HL-60 (cell line): ENCODE measurements around the gene EPHX1.

ENCODE experiments used
- DNase-seq, 2 experiments: peaks; one replicate each; pipeline ENCODE4 v3.0.0-alpha.2; 2010 to 2020; ENCODE audit warnings: low read depth in 1 of 2, low spot score in 1 of 2
- H3K27ac ChIP-seq: fragments of 250-450 bp; sonication (Bioruptor Pico); replicated peaks from 2 replicates; pipeline ENCODE4 v1.5.1; 2020; ENCODE audit warnings: mild to moderate bottlenecking, moderate library complexity
- H3K27me3 ChIP-seq: fragments of 250-450 bp; sonication (Bioruptor Pico); 2 replicates; pipeline ENCODE4 v1.5.1; 2021; ENCODE audit warnings: mild to moderate bottlenecking, moderate library complexity; ENCODE audit not compliant: insufficient read depth, poor library complexity, severe bottlenecking
- H3K4me3 ChIP-seq: replicated peaks from 2 replicates; pipeline ENCODE4 v1.5.1; 2011; ENCODE audit warnings: mild to moderate bottlenecking, control low read depth, low read length; ENCODE audit not compliant: insufficient read depth
- GABPA ChIP-seq: IDR thresholded peaks from 2 replicates; pipeline ENCODE4 v1.6.1; 2012; ENCODE audit warnings: low read depth
- POLR2AphosphoS5 ChIP-seq: IDR thresholded peaks from 2 replicates; pipeline ENCODE4 v1.6.1; 2012; ENCODE audit warnings: low read depth
- SPI1 ChIP-seq: IDR thresholded peaks from 2 replicates; pipeline ENCODE4 v1.6.1; 2012; ENCODE audit warnings: low read depth, mild to moderate bottlenecking, borderline replicate concordance
- TF ChIP-seq, protein P1 (sequence below): IDR thresholded peaks from one replicate; pipeline ENCODE4 v1.5.1; 2011; ENCODE audit warnings: low read length, control low read depth, inconsistent platforms; ENCODE audit not compliant: insufficient read depth
- TF ChIP-seq, protein P2 (sequence below): IDR thresholded peaks from 2 replicates; pipeline ENCODE4 v1.6.1; 2012; ENCODE audit warnings: low read depth; ENCODE audit not compliant: insufficient replicate concordance

Gene EPHX1

DNA sequence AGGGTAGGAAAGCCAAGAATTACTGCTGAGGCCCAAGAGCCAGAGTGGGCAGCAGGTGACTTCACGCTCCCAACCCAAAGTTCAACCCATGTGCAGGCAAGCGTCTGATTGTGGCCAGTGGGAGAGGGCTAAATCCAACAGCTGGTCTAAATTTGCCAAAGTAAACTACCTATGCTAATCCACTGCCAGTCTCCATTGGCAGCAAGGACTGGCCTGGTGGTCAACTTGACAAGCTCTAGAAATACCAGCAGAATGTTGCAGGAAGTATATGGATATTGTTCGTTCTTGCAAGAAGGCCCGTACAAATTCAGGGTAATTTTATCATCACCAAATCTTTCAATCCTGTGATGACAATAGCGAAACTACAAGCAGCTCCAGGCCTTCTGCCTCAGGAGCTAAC is 70.7 kb downstream of the EPHX1 start:
- no peak for DNase-seq
- no peak overlapping the region for H3K4me3 ChIP-seq
- H3K27me3 ChIP-seq, result no peaks in the 10 kb centered on the region

DNA sequence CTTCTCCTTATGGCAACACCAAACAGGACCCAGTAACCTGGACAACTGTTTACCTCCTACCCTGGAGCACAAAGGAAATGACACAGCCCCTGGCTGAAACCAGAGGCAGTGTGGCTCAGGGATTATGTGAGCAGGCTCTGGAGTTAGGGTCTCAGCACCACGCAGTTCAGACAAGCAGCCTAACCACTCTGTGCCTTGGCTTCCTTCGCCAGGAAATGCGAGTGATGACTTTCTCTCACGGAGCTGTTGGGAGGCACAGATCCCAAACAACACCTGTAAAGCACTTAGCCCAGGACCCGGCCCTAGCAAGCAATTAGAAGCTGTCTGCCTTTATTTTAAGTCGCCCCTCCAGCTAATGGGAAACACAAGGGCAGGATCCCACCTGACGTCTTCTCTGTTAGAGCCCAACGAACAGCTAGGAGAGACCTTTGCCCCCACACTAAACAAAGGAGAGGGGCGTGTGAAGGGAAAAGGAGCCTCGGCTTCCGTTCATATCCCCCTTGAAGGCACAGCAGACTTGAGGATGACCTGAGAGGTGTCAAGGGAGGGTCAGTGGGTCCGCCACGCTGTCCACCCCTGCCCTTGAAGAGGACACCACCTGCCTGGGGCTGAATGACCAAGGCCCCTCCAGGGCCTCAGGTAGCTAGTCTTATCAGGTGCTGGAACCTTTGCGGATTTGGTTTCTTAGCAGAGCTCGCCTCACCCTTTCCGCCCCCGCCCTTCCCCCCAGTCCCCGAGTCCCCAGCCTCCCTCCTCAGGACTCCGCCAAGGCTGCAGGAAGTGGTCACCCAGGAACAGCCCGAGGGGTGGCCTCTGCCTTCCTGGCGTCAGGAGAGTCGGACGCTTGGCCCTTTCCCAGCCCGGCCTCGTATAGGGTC is 71.4 kb downstream of the EPHX1 start:
- Histone ChIP-seq H3K27me3 (no peaks in the 10 kb centered on the region), H3K27ac (peak overlapping the region; percentile 73), H3K4me3 (peak overlapping the region; percentile 97)
- peak in 1 of 2 experiments; percentile 33 for DNase-seq
- TF ChIP-seq, protein P1, sequence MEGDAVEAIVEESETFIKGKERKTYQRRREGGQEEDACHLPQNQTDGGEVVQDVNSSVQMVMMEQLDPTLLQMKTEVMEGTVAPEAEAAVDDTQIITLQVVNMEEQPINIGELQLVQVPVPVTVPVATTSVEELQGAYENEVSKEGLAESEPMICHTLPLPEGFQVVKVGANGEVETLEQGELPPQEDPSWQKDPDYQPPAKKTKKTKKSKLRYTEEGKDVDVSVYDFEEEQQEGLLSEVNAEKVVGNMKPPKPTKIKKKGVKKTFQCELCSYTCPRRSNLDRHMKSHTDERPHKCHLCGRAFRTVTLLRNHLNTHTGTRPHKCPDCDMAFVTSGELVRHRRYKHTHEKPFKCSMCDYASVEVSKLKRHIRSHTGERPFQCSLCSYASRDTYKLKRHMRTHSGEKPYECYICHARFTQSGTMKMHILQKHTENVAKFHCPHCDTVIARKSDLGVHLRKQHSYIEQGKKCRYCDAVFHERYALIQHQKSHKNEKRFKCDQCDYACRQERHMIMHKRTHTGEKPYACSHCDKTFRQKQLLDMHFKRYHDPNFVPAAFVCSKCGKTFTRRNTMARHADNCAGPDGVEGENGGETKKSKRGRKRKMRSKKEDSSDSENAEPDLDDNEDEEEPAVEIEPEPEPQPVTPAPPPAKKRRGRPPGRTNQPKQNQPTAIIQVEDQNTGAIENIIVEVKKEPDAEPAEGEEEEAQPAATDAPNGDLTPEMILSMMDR, result no peak
- no peak; the same call in 1 of the 2 replicates for TF ChIP-seq POLR2AphosphoS5
- TF ChIP-seq, protein P2, sequence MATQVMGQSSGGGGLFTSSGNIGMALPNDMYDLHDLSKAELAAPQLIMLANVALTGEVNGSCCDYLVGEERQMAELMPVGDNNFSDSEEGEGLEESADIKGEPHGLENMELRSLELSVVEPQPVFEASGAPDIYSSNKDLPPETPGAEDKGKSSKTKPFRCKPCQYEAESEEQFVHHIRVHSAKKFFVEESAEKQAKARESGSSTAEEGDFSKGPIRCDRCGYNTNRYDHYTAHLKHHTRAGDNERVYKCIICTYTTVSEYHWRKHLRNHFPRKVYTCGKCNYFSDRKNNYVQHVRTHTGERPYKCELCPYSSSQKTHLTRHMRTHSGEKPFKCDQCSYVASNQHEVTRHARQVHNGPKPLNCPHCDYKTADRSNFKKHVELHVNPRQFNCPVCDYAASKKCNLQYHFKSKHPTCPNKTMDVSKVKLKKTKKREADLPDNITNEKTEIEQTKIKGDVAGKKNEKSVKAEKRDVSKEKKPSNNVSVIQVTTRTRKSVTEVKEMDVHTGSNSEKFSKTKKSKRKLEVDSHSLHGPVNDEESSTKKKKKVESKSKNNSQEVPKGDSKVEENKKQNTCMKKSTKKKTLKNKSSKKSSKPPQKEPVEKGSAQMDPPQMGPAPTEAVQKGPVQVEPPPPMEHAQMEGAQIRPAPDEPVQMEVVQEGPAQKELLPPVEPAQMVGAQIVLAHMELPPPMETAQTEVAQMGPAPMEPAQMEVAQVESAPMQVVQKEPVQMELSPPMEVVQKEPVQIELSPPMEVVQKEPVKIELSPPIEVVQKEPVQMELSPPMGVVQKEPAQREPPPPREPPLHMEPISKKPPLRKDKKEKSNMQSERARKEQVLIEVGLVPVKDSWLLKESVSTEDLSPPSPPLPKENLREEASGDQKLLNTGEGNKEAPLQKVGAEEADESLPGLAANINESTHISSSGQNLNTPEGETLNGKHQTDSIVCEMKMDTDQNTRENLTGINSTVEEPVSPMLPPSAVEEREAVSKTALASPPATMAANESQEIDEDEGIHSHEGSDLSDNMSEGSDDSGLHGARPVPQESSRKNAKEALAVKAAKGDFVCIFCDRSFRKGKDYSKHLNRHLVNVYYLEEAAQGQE, result no peak

More for the DNA sequence above, 70.7 kb downstream of the EPHX1 start:
- no peak for TF ChIP-seq SPI1
- TF ChIP-seq, protein P1, result no peak
- TF ChIP-seq POLR2AphosphoS5, result no peak
- TF ChIP-seq, protein P2, result no peak
- no peak for TF ChIP-seq GABPA
- H3K27ac ChIP-seq, result peak overlapping the region; percentile 73

DNA sequence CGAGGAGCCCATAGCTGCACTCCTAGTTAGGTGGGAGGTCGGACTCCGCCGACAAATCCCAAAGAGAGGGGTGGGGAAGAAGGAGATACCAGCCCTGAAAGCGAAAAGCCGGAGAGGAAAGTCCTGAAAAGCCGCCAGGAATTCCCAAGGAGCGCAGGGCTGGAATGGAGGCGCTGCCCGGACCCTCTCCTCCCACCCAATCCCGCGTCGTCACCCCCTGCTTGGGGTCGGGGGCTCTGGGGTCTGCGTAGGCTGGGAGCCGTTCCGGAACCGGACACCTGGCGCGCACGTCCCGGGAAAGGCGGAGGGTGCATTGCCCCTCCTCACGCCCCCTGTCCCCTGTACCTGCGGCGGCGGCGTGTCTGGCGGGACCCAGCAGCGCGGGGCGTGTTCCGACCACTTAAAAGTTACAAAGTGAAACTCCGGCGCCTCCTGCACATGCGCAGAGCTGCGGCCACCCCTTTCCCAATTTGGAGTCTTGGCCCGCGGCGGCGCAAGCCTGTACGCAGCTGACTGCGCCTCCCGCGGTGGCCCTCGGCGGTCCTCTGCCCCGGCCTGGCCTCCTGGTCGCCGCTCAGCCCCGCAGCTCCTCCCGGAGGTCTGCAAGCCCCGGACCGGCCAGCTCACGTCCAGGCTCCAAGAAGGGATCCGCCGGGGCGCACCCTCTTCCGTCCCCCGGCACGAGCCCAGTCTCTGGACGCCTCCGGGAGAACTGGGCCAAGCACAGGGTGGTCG is 72.2 kb downstream of the EPHX1 start, which contains the start of gene TMEM63A:
Gene TMEM63A, minus strand, starts transcription at position 422 of the 735 bp plus-strand sequence. CDS start 4,800 bp downstream, outside the sequence.
- peak within 1 kb of the TSS; percentile 97 for H3K4me3 ChIP-seq
- peak within 1 kb of the TSS; percentile 73 for H3K27ac ChIP-seq
- H3K27me3 ChIP-seq, result no peaks in the 10 kb centered on the region
- peak; percentile 69 to 89 for DNase-seq
- TF ChIP-seq, protein P2, result no peak
- TF ChIP-seq, protein P1, result peak; percentile 5
